Activated CD4-positive, alpha-beta memory T cell treated with anti-CD3 and anti-CD28 coated beads for 36 hours (primary cell): ENCODE measurements around the gene RNF130. TPM values are rescaled to one million over a fixed set of nuclear protein-coding genes. Genes with fewer than 3 reads are reported as not detected.

ENCODE experiments used
- CTCF ChIA-PET: fragments of 350-600 bp; sonication (Branson Sonifier 250); formaldehyde crosslinking; loops from one replicate; lab custom pipeline; 2021; ENCODE audit warnings: antibody characterized with exemption, inconsistent platforms; lab: Charles Lee
- POLR2A ChIA-PET: fragments of 350-600 bp; sonication (Branson Sonifier 250); formaldehyde crosslinking; loops from one replicate; lab custom pipeline; 2021; ENCODE audit warnings: antibody characterized with exemption; lab: Charles Lee
- DNase-seq: peaks from one replicate; pipeline ENCODE4 v3.0.0-alpha.2; 2020
- H3K27ac Mint-ChIP-seq: one replicate; pipeline ENCODE4 v1.8.0; 2021; ENCODE audit warnings: mixed read lengths
- H3K27me3 Mint-ChIP-seq: one replicate; pipeline ENCODE4 v1.8.0; 2021; ENCODE audit warnings: mixed read lengths
- H3K36me3 Mint-ChIP-seq: one replicate; pipeline ENCODE4 v1.8.0; 2021; ENCODE audit warnings: mixed read lengths
- H3K4me1 Mint-ChIP-seq: one replicate; pipeline ENCODE4 v1.8.0; 2021; ENCODE audit warnings: low read depth, mixed read lengths
- H3K4me3 Mint-ChIP-seq: one replicate; pipeline ENCODE4 v1.8.0; 2021; ENCODE audit warnings: mild to moderate bottlenecking, mixed read lengths
- H3K9me3 Mint-ChIP-seq: one replicate; pipeline ENCODE4 v1.8.0; 2021; ENCODE audit warnings: mixed read lengths
- intact Hi-C: fragments of 100-400 bp; cut with micrococcal nuclease; formaldehyde crosslinking; loops from one replicate; pipeline ENCODE4 v1.15.1; 2023
- microRNA-seq: library from miRNA; unstranded; fragments of <30 nt; microRNA quantifications from one replicate; pipeline ENCODE4 v1.2.0, GENCODE V29; 2022; ENCODE audit warnings: borderline number of aligned reads, borderline microRNAs expressed, borderline replicate concordance
- total RNA-seq, 2 experiments: library from RNA; stranded (reverse); gene quantifications; one replicate each; pipeline ENCODE4 v1.2.3, GENCODE V29; 2021

RNF130 gene
- total RNA-seq, 2 experiments from 2014 or later = 9.9 to 10.1 TPM

GRCh38 chr5:179908528-179908927, 163.0 kb downstream of the RNF130 start:
- Mint-ChIP-seq H3K36me3 (no peaks in the 10 kb centered on the region), H3K27ac (no peak overlapping the region), H3K27me3 (no peaks in the 10 kb centered on the region), H3K4me1 (peaks cover 14% of the 10 kb centered on the region), H3K9me3 (no peaks in the 10 kb centered on the region), H3K4me3 (peak overlapping the region; percentile 75)
- intact Hi-C loops = loop anchor here (2.0 to 10.0 kb wide), 5 partner anchors 51 to 184 kb away; partner anchors contain the start of genes MRNIP and RNF130
- no peak for DNase-seq
- POLR2A ChIA-PET = no interaction called here
- CTCF ChIA-PET = interaction anchor here (0.8 to 1.6 kb wide), 3 partner anchors 107 to 278 kb away, joined by 3 to 6 read pairs (median 3); no protein-coding TSS in a partner anchor

- Mint-ChIP-seq H3K4me3 (peak within 1 kb of the TSS; percentile 88), H3K27me3 (no peaks in the 10 kb centered on the region), H3K4me1 (peaks cover 14% of the 10 kb centered on the region), H3K9me3 (no peaks in the 10 kb centered on the region), H3K27ac (peak within 1 kb of the TSS; percentile 69), H3K36me3 (no peaks in the 10 kb centered on the region)
- ChIA-PET POLR2A (interaction anchor here (1.0 kb wide), 1 partner anchor 104 kb away, joined by 3 read pairs; no protein-coding TSS in a partner anchor), CTCF (interaction anchor here (0.8 to 2.3 kb wide), 5 partner anchors 49 to 277 kb away, joined by 3 to 17 read pairs (median 3); partner anchors contain the start of gene MRNIP)
- peak; percentile 71 for DNase-seq
- intact Hi-C loops = loop anchor here (2.0 to 10.0 kb wide), 5 partner anchors 50 to 185 kb away; partner anchors contain the start of genes MRNIP and RNF130
Measured at GRCh38 chr5:179907556-179908324, 163.8 kb downstream of the RNF130 start, which contains the start of gene TBC1D9B. Gene TBC1D9B, minus strand, starts transcription at chr5:179907897. Its CDS starts 76 bp downstream, at chr5:179907821.

GRCh38 chr5:179906795-179907555, 164.6 kb downstream of the RNF130 start:
- Mint-ChIP-seq H3K36me3 (peaks cover 2% of the 10 kb centered on the region), H3K27ac (peak overlapping the region; percentile 69), H3K4me3 (peak overlapping the region; percentile 88), H3K4me1 (peaks cover 14% of the 10 kb centered on the region), H3K9me3 (no peaks in the 10 kb centered on the region), H3K27me3 (no peaks in the 10 kb centered on the region)
- ChIA-PET CTCF (interaction anchor here (1.1 to 2.3 kb wide), 6 partner anchors 12 to 183 kb away, joined by 3 to 17 read pairs (median 4); partner anchors contain the start of gene MRNIP), POLR2A (interaction anchor here (1.0 kb wide), 2 partner anchors 103 to 174 kb away, joined by 3 to 4 read pairs; no protein-coding TSS in a partner anchor)
- peak; percentile 45 for DNase-seq
- intact Hi-C loops = loop anchor here (5.0 to 10.0 kb wide), 4 partner anchors 50 to 185 kb away; partner anchors contain the start of genes MRNIP and RNF130

- POLR2A ChIA-PET = interaction anchor here (1.0 kb wide), 2 partner anchors 102 to 173 kb away, joined by 3 to 4 read pairs; no protein-coding TSS in a partner anchor
- CTCF ChIA-PET = interaction anchor here (1.1 to 2.3 kb wide), 6 partner anchors 13 to 184 kb away, joined by 3 to 17 read pairs (median 4); partner anchors contain the start of gene MRNIP
- Mint-ChIP-seq H3K9me3 (no peaks in the 10 kb centered on the region), H3K4me3 (peak overlapping the region; percentile 88), H3K4me1 (peaks cover 14% of the 10 kb centered on the region), H3K36me3 (peaks cover 2% of the 10 kb centered on the region), H3K27ac (no peak overlapping the region), H3K27me3 (no peaks in the 10 kb centered on the region)
- intact Hi-C loops = loop anchor here (5.0 to 10.0 kb wide), 4 partner anchors 49 to 186 kb away; partner anchors contain the start of genes MRNIP and RNF130
- DNase-seq = no peak
Measured at GRCh38 chr5:179906294-179906794, 165.2 kb downstream of the RNF130 start.

GRCh38 chr5:179905161-179905560, 166.4 kb downstream of the RNF130 start:
- DNase-seq = no peak
- ChIA-PET CTCF (interaction anchor here (1.3 kb wide), 1 partner anchor 185 kb away, joined by 4 read pairs; no protein-coding TSS in a partner anchor), POLR2A (no interaction called here)
- intact Hi-C loops = loop anchor here (5.0 to 10.0 kb wide), 4 partner anchors 48 to 187 kb away; partner anchors contain the start of genes MRNIP and RNF130
- Mint-ChIP-seq H3K36me3 (peaks cover 2% of the 10 kb centered on the region), H3K27me3 (no peaks in the 10 kb centered on the region), H3K9me3 (no peaks in the 10 kb centered on the region), H3K27ac (no peak overlapping the region), H3K4me1 (peaks cover 14% of the 10 kb centered on the region), H3K4me3 (no peak overlapping the region)

Small RNA genes lying within 50 kb of the gene (microRNA-seq; reads per million reads assigned to microRNA genes)
- 24.4 reads per million, percentile 46 among the genes with 10 or more reads in this experiment for gene MIR340

Other genes starting within 250 kb of the RNF130 start
- gene MRNIP, start 212.9 kb downstream of the RNF130 start, total RNA-seq = 10 to 100 TPM; 19.8 to 24.9 TPM
- 10 to 100 TPM; 59.0 to 62.8 TPM for gene TBC1D9B, start 163.9 kb downstream of the RNF130 start, total RNA-seq
- gene RASGEF1C, start 137.5 kb upstream of the RNF130 start, total RNA-seq = not detected
- 10 to 100 TPM; 41.7 to 43.2 TPM for gene MAPK9, start 220.3 kb upstream of the RNF130 start, total RNA-seq